Measurements from ENCODE around the gene N4BP3.
"Not testable (repeated sequence)": the region's sequence is repeated elsewhere in the genome, so short reads cannot be mapped to it uniquely, and the experiment has no call there.

N4BP3 gene

DNA sequence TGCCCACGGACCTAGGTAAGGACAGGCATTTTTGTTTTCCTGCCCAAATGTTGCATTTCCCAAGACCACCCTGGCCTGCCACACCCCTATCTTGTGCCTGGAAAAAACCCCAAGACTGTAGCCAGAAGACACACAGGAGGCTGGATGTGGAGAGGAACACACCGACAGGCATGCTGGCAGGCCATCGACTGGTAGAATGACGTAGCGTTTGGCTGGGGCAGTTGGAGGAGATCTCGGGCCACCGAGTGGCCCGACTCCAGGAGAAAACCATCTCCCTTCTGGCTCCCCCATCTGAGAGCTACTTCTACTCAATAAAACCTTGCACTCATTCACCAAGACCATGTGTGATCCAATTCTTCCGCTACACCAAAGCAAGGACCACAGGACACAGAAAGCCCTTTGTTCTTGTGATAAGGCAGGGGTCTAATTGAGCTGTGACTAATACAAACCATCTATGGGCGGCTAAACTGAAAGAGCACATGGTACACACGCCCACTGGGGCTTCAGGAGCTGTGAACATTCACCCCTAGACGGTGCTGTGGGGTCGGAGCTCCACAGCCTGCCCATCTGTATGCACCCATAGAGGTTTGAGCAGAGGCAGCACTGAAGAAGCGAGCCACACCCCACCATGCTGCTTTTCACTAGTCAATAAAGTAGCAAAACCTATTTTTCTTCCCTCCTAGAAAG lies 38.9 kb upstream of the N4BP3 start:
- TF ChIP-seq CTCF (conservative IDR thresholded peaks at IDR 0.05; ENCODE audit: low read depth, low read length) = peak; percentile 30
- no peak overlapping the region for H3K4me3 ChIP-seq (ENCODE audit: low read depth, low read length)
- DNase-seq (ENCODE audit: low read depth) = peak; percentile 18

- not testable (repeated sequence) for H3K4me3 ChIP-seq (ENCODE audit: low read depth, low read length); DNase-seq (ENCODE audit: low read depth)
Observed at GRCh38 chr5:178076965-178077364, 36.4 kb upstream of the N4BP3 start.

- no peak for DNase-seq (ENCODE audit: low read depth)
- no peak overlapping the region for H3K4me3 ChIP-seq (ENCODE audit: low read depth, low read length)
- TF ChIP-seq CTCF (conservative IDR thresholded peaks at IDR 0.05; ENCODE audit: low read depth, low read length) = no peak
Observed at GRCh38 chr5:178077751-178078150, 35.6 kb upstream of the N4BP3 start.

- DNase-seq (ENCODE audit: low read depth) = peak; percentile 11
- H3K4me3 ChIP-seq (ENCODE audit: low read depth, low read length) = no peak overlapping the region
- no peak for TF ChIP-seq CTCF (conservative IDR thresholded peaks at IDR 0.05; ENCODE audit: low read depth, low read length)
Observed at GRCh38 chr5:178078197-178079010, 34.9 kb upstream of the N4BP3 start.

GRCh38 chr5:178080056-178080455 lies 33.3 kb upstream of the N4BP3 start:
- no peak for DNase-seq (ENCODE audit: low read depth)
- no peak overlapping the region for H3K4me3 ChIP-seq (ENCODE audit: low read depth, low read length)
- TF ChIP-seq CTCF (conservative IDR thresholded peaks at IDR 0.05; ENCODE audit: low read depth, low read length) = no peak

GRCh38 chr5:178080618-178081410 lies 32.5 kb upstream of the N4BP3 start:
- no peak for TF ChIP-seq CTCF (conservative IDR thresholded peaks at IDR 0.05; ENCODE audit: low read depth, low read length)
- H3K4me3 ChIP-seq (ENCODE audit: low read depth, low read length) = no peak overlapping the region
- DNase-seq (ENCODE audit: low read depth) = no peak

GRCh38 chr5:178081571-178082243 lies 31.6 kb upstream of the N4BP3 start:
- TF ChIP-seq CTCF (conservative IDR thresholded peaks at IDR 0.05; ENCODE audit: low read depth, low read length) = no peak
- H3K4me3 ChIP-seq (ENCODE audit: low read depth, low read length) = no peak overlapping the region

More at GRCh38 chr5:178081571-178082243, 31.6 kb upstream of the N4BP3 start:
- DNase-seq (ENCODE audit: low read depth) = no peak
